ENCODE measurements around the gene RAP2C. TPM values are rescaled to one million over a fixed set of nuclear protein-coding genes. Genes with fewer than 3 reads are reported as not detected.
"Not testable (repeated sequence)": the region's sequence is repeated elsewhere in the genome, so short reads cannot be mapped to it uniquely, and the experiment has no call there.

The RAP2C gene
- polyA plus RNA-seq, 3 donors from 2014 or later = 21.6 to 24.7 (median 24.2) TPM

DNA sequence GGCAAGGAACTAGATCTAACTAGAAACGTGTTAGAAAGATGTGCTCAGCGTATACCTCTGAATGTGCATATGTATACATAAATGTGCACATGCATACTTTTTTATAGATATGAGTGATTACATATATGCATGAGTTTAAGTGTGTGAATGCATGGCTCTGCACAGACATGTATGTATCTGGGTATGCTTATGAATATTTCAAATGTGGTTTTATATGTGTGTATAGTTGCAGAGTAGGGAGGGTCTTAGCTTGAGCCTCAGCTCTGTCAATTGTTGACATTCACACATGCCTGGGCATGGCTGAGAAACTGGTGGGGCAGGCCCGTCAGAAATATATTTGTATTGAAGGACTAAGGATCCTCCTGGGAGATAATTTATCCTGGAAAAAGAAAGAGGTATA, 31.1 kb downstream of the RAP2C start:
- Mint-ChIP-seq H3K9me3 (no peaks in the 10 kb centered on the region), H3K4me1 (no peaks in the 10 kb centered on the region), H3K27ac (no peak overlapping the region), H3K36me3 (no peaks in the 10 kb centered on the region), H3K4me3 (no peak overlapping the region), H3K27me3 (ENCODE audit: low read depth in 3 of 3) (peaks cover 0 to under 1% (median 0%) of the 10 kb centered on the region in 3 donors)
- no peak for DNase-seq

DNA sequence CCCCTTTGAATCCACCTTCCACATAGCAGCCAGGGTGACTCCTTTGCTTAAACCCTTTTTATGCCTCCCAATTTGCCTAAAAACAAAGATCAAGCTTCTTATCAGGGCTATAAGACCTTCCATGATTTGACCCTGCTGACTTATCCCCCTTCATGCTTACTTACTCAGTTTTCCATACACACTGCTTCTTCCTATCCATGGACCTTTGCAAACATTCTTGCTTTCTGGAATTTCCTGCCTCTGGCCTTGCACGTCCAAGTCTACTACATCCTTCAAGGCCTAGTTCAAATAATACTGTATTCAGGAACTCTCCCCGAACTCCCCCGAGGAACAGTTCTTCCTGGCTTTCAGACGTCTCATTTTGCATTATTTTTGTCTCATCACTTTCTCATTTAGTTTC, 31.8 kb downstream of the RAP2C start:
- no peak for DNase-seq
- Mint-ChIP-seq H3K27me3 (ENCODE audit: low read depth in 3 of 3) (peaks cover 0 to 3% (median 0%) of the 10 kb centered on the region in 3 donors), H3K27ac (no peak overlapping the region), H3K4me1 (no peaks in the 10 kb centered on the region), H3K36me3 (no peaks in the 10 kb centered on the region), H3K4me3 (no peak overlapping the region), H3K9me3 (no peaks in the 10 kb centered on the region)

DNA sequence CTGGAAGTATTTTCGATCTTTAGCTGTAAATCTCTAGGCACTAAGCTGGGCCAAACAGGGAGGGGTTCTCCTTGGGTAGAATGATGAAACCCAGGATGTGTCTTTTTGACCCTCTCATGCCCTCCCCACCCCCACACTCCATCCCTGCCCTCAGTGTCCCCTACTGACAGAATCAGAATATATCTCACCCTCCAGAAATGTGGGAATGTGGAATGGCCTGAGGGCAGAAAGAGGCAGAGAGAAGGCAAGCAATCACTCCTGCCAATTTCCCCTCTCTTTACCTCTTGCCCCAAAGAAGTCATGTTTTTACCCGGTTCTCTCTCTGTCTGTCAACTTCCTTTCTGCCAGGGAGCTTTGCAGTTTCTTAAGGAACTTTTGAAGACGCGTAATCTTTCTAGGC, 34.4 kb downstream of the RAP2C start:
- no peak overlapping the region for H3K4me3 Mint-ChIP-seq

DNA sequence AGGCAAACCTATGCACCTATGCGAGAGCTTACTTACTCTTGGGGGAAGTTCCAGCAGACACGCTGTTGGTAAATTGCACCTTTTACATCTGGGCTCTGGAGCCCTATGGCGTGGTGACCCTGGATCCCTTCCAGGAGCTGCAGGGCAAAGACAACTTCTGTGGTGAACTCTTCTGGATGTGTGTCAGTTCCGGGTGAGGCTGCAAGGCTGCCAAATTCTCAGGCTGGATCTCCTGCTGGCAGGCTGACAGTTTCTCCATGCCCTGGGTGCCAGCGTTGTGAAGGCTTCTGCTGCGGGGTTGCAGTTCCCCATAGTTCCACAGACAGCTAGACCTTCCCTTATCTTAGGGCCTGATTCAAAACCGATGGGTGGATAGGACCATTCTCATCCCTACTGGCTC, 37.9 kb downstream of the RAP2C start:
- no peak for DNase-seq
- H3K9me3 Mint-ChIP-seq = peaks cover 0 to 3% (median 0%) of the 10 kb centered on the region in 6 donors
- H3K4me3 Mint-ChIP-seq = no peak overlapping the region
- peaks cover 0 to 8% (median 3%) of the 10 kb centered on the region in 3 donors for H3K27me3 Mint-ChIP-seq (ENCODE audit: low read depth in 3 of 3)
- H3K4me1 Mint-ChIP-seq = no peaks in the 10 kb centered on the region
- no peak overlapping the region for H3K27ac Mint-ChIP-seq
- H3K36me3 Mint-ChIP-seq = peaks cover 0 to 5% (median 0%) of the 10 kb centered on the region in 3 donors

More for the DNA sequence above, 34.4 kb downstream of the RAP2C start:
- H3K36me3 Mint-ChIP-seq = peaks cover 0 to 4% (median 0%) of the 10 kb centered on the region in 3 donors
- H3K27ac Mint-ChIP-seq = no peak overlapping the region
- no peak for DNase-seq
- peaks cover 0 to 8% (median 0%) of the 10 kb centered on the region in 3 donors for H3K27me3 Mint-ChIP-seq (ENCODE audit: low read depth in 3 of 3)
- H3K9me3 Mint-ChIP-seq = peaks cover 0 to 3% (median 0%) of the 10 kb centered on the region in 6 donors
- no peaks in the 10 kb centered on the region for H3K4me1 Mint-ChIP-seq

DNA sequence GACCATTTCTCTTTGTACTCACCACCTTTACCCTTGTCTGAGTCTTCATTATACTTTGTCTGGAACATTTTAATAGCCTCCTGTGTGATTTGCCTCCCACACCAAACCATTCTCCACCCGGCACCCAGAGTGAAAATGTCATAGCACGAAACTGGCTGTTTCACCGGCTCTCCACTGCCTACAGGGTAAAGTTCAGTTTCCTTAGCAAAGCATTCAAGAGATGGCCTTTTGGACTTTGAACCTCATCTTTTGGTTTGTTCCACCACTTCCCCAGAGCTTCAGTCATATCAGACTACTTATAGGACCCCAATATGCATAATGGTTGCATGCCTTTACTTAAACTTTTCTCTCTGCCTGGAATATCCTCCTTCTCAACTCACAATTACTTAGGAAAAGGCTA, 38.3 kb downstream of the RAP2C start:
- no peak overlapping the region for H3K27ac Mint-ChIP-seq
- H3K9me3 Mint-ChIP-seq = peaks cover 0 to 3% (median 0%) of the 10 kb centered on the region in 6 donors
- no peak for DNase-seq
- no peaks in the 10 kb centered on the region for H3K4me1 Mint-ChIP-seq
- no peak overlapping the region for H3K4me3 Mint-ChIP-seq
- H3K27me3 Mint-ChIP-seq (ENCODE audit: low read depth in 3 of 3) = peaks cover 2 to 8% (median 3%) of the 10 kb centered on the region in 3 donors
- H3K36me3 Mint-ChIP-seq = peaks cover 0 to 8% (median 0%) of the 10 kb centered on the region in 3 donors

DNA sequence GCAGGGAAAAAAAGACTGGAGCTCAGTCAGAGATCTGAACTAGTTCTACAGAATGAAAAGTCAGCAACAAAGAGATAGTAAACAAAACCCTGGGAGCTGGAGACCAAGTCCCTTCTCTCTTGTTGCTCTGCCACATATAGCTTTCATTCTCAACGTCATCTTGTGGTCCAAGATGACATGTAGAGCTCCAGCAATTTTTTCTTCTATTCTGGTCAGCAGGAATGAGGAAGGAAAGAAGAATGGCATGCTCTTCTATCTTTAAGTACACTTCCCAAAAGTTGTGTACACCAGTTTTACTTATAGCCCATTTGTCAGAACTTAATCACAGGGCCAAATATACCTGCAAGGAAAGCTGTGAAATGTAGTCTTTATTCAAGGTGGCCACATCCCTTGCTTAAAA, 45.6 kb downstream of the RAP2C start:
- Mint-ChIP-seq H3K27me3 (ENCODE audit: low read depth in 3 of 3) (peaks cover 2 to 8% (median 2%) of the 10 kb centered on the region in 3 donors), H3K4me3 (no peak overlapping the region), H3K9me3 (no peaks in the 10 kb centered on the region), H3K27ac (no peak overlapping the region), H3K36me3 (peaks cover 0 to 4% (median 0%) of the 10 kb centered on the region in 3 donors), H3K4me1 (peaks cover 0 to 3% of the 10 kb centered on the region in 2 donors)
- DNase-seq = no peak

DNA sequence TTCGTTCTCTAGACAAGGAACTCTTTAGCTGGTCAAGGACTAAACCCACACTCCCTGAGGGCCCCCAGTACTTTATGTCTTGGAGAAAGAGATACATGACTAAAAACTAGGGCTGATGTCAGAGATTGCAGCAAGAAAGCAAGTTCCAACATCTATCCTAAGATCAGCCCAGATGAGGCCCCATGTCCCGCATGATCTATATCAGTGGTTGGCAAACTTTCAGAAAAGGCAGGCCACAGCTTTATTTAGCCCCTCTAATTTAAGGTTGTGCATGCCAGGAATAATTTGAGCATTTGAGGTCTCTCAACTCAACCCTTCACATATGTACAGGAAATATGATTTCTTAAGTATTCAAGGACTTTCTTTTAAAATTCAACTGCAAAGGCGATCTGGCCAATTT, 47.4 kb downstream of the RAP2C start:
- Mint-ChIP-seq H3K27me3 (ENCODE audit: low read depth in 3 of 3) (peaks cover 2 to 5% (median 5%) of the 10 kb centered on the region in 3 donors), H3K4me3 (no peak overlapping the region), H3K27ac (no peak overlapping the region), H3K36me3 (peaks cover 0 to 4% (median 0%) of the 10 kb centered on the region in 3 donors), H3K9me3 (no peaks in the 10 kb centered on the region), H3K4me1 (peaks cover 0 to 3% of the 10 kb centered on the region in 2 donors)
- no peak for DNase-seq

DNA sequence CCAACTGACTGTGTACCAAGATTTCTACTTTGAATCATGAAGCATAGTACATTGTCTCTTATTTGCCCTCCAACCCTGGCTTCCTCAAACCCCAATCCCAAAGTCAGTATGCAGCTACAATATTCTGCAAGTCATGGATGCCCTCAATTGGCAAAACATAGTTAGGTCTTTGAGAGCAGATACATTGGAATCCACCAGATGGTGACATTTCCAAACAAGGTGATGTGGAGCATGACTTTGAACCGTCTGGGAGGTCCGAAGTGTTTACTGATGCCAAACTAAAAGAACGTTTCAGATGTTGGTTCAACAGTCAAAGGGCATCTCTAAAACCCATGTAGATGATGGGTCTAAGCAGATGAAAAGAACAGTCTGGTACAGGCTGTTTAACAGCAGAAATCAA, 47.8 kb downstream of the RAP2C start:
- peaks cover 0 to 4% (median 0%) of the 10 kb centered on the region in 3 donors for H3K36me3 Mint-ChIP-seq
- H3K27me3 Mint-ChIP-seq (ENCODE audit: low read depth in 3 of 3) = peaks cover 2 to 8% (median 5%) of the 10 kb centered on the region in 3 donors
- peaks cover 0 to 3% of the 10 kb centered on the region in 2 donors for H3K4me1 Mint-ChIP-seq
- H3K27ac Mint-ChIP-seq = no peak overlapping the region
- H3K4me3 Mint-ChIP-seq = no peak overlapping the region
- DNase-seq = no peak
- no peaks in the 10 kb centered on the region for H3K9me3 Mint-ChIP-seq

DNA sequence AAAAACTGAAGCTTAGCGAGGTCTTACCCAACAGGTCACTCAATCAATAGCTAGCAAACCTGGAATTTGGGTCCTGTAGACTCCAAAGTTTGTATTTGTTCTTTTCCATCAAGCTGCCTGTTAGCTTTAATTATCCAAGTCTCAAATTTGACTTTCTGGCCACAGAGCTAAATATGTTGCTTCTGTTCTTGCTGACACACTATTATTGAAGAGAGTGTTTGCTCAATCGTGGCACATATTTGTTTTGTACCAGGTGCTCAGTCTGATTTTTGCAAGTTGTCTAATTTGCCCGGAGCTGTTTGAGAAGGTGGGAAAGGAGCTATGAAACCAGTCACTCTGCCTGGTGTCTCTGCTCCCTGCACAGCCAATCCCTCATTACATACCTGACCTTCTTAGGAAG, 49.7 kb downstream of the RAP2C start:
- no peaks in the 10 kb centered on the region for H3K36me3 Mint-ChIP-seq
- peaks cover 0 to 8% (median 5%) of the 10 kb centered on the region in 3 donors for H3K27me3 Mint-ChIP-seq (ENCODE audit: low read depth in 3 of 3)
- no peak for DNase-seq
- no peak overlapping the region for H3K4me3 Mint-ChIP-seq
- no peaks in the 10 kb centered on the region for H3K9me3 Mint-ChIP-seq
- no peak overlapping the region for H3K27ac Mint-ChIP-seq
- peaks cover 0 to 3% of the 10 kb centered on the region in 2 donors for H3K4me1 Mint-ChIP-seq

DNA sequence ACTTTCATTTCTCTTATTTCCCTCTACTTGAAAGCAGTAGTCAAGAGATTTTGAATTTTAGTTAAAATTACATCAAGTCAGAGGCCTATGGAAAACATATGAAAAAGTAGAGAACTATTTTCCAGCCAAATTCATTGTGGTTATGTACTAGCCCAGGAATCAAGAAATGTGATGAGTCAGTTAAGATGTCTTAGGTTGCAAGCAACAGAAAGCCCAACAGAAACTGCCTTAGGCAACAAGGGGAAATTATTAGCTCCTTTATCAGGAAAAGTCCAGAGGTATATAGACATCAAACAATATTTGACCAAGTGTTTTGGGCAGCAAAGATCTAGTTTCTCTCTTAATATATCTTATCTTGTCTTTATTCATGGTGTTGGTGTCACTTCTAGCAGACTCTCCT, 53.6 kb downstream of the RAP2C start:
- DNase-seq = no peak
- Mint-ChIP-seq H3K27ac (no peak overlapping the region), H3K9me3 (no peaks in the 10 kb centered on the region), H3K4me1 (no peaks in the 10 kb centered on the region), H3K4me3 (no peak overlapping the region), H3K27me3 (ENCODE audit: low read depth in 3 of 3) (peaks cover 0 to 13% (median 2%) of the 10 kb centered on the region in 3 donors), H3K36me3 (peaks cover 0 to 4% (median 0%) of the 10 kb centered on the region in 3 donors)

DNA sequence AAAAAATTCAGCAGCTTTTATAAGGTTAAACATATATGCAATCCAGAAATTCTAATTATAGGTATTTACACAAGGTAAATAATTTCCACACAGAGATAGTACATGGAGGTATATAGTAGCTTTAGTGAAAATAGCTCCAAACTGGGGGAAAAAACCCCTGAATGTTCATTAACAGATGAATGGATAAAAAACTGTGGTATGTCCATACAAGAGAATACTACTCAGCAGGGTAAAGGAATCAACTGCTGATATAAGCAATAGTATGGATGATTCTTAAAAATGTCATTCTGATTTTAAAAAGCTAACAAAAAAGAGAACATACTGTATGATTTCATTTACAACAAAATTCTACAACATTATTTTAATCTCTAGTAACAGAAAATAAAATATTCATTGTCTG, 54.2 kb downstream of the RAP2C start:
- no peaks in the 10 kb centered on the region for H3K4me1 Mint-ChIP-seq
- no peak overlapping the region for H3K27ac Mint-ChIP-seq
- H3K27me3 Mint-ChIP-seq (ENCODE audit: low read depth in 3 of 3) = peaks cover 0 to 16% (median 2%) of the 10 kb centered on the region in 3 donors
- H3K9me3 Mint-ChIP-seq = no peaks in the 10 kb centered on the region
- H3K36me3 Mint-ChIP-seq = peaks cover 0 to 4% (median 0%) of the 10 kb centered on the region in 3 donors
- no peak for DNase-seq
- H3K4me3 Mint-ChIP-seq = no peak overlapping the region

DNA sequence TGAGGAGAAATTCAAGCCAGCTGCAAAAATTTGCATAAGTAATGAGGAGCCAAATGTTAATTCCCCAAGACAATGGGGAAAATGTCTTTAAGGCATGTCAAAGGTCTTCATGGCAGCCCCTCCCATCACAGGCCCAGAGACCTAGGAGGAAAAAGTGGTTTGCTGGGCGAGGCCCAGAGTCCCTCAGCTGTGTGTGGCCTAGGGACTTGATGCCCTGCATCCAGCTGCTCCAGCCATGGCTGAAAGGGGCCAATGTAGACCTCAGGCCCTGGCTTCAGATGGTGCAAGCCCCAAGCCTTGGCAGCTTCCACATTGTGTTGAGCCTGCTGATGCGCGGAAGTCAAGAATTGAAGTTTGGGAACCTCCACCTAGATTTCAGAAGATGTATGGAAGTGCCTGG, 56.2 kb downstream of the RAP2C start:
- H3K4me3 Mint-ChIP-seq, DNase-seq, H3K36me3 Mint-ChIP-seq, H3K9me3 Mint-ChIP-seq, H3K27ac Mint-ChIP-seq, H3K4me1 Mint-ChIP-seq: not testable (repeated sequence)
- H3K27me3 Mint-ChIP-seq (ENCODE audit: low read depth in 3 of 3) = peaks cover 0 to 18% (median 2%) of the 10 kb centered on the region in 3 donors

DNA sequence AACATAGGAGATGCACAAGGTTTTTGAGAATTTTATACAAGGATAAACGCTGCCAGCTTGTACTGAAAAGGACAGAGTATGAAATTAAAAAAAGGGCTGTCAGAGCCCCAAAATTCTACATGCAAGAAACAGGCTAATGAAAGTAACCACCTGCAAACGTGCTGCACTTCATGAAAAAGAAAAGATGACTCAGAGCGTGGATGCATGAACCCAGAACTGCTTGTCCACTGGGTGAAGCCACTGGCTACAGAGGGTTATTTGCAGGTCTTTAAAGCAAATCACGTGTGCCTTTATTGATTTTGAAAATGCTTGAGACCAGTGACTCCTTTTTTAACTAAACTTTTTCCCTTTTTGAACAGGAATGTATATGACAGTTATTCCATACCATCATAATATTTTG, 66.1 kb downstream of the RAP2C start:
- Mint-ChIP-seq H3K4me3 (no peak overlapping the region), H3K9me3 (no peaks in the 10 kb centered on the region), H3K27me3 (ENCODE audit: low read depth in 3 of 3) (peaks cover 0 to 2% (median 0%) of the 10 kb centered on the region in 3 donors), H3K4me1 (no peaks in the 10 kb centered on the region), H3K36me3 (no peaks in the 10 kb centered on the region), H3K27ac (no peak overlapping the region)
- DNase-seq = no peak

Data from immature natural killer cell (primary cell).